PC-3 (cell line): ENCODE data around the gene CERS1. TPM values are rescaled to one million over a fixed set of nuclear protein-coding genes. Genes with fewer than 3 reads are reported as not detected.

Source experiments
- ATAC-seq: fragments of 200-7000 bp; cut with Tn5 transposase; 2 replicates; pipeline ENCODE4 v1.9.1; 2020; ENCODE audit warnings: mild to moderate bottlenecking, moderate library complexity
- BruUV-seq: library from RNA; stranded (reverse); fragments of 400-500 nt; replicated peaks from 2 replicates; lab custom pipeline; 2021; lab: Mats Ljungman, UMichigan
- CTCF ChIA-PET: fragments of 300-600 bp; sonication (Branson Sonifier 250); formaldehyde crosslinking; loops from one replicate; lab custom pipeline; 2022; ENCODE audit warnings: antibody characterized with exemption; lab: Charles Lee
- POLR2A ChIA-PET: fragments of 300-600 bp; sonication (Branson Sonifier 250); formaldehyde crosslinking; loops from one replicate; lab custom pipeline; 2022; ENCODE audit warnings: antibody characterized with exemption; ENCODE audit not compliant: unreplicated experiment; lab: Charles Lee
- DNase-seq: peaks from one replicate; pipeline ENCODE4 v3.0.0-alpha.2; 2015
- H2AFZ ChIP-seq: fragments of 300-600 bp; sonication (generic); 2 replicates; pipeline ENCODE4 v1.6.0; 2016; ENCODE audit warnings: antibody characterized with exemption, low read length
- H3F3A ChIP-seq: fragments of 300-600 bp; sonication (generic); one replicate; pipeline ENCODE4 v1.6.0; 2017; ENCODE audit warnings: antibody characterized with exemption, low read length, control low read depth, mild to moderate bottlenecking; ENCODE audit not compliant: unreplicated experiment
- H3K27ac ChIP-seq: fragments of 300-600 bp; sonication (generic); 2 replicates; pipeline ENCODE4 v1.5.1; 2016; ENCODE audit warnings: mild to moderate bottlenecking, low read length
- H3K27me3 ChIP-seq: fragments of 300-600 bp; sonication (generic); 2 replicates; pipeline ENCODE4 v1.6.1; 2016; ENCODE audit warnings: low read length, mixed read lengths
- H3K36me3 ChIP-seq: fragments of 300-600 bp; sonication (generic); 2 replicates; pipeline ENCODE4 v1.6.1; 2016; ENCODE audit warnings: low read depth, mixed run types, low read length, mixed read lengths
- H3K4me1 ChIP-seq: fragments of 300-600 bp; sonication (generic); 2 replicates; pipeline ENCODE4 v1.5.1; 2016; ENCODE audit warnings: low read length; ENCODE audit not compliant: insufficient read depth
- H3K4me2 ChIP-seq: fragments of 300-600 bp; sonication (generic); 2 replicates; pipeline ENCODE4 v1.6.0; 2016; ENCODE audit warnings: low read length
- H3K4me3 ChIP-seq: fragments of 300-600 bp; sonication (generic); 2 replicates; pipeline ENCODE4 v1.5.1; 2016; ENCODE audit warnings: mild to moderate bottlenecking, low read length, mixed read lengths
- H3K79me2 ChIP-seq: fragments of 300-600 bp; sonication (generic); 2 replicates; pipeline ENCODE4 v1.6.1; 2017; ENCODE audit warnings: low read length, mixed read lengths
- H3K9ac ChIP-seq: fragments of 300-600 bp; sonication (generic); 2 replicates; pipeline ENCODE4 v1.6.0; 2016; ENCODE audit warnings: mild to moderate bottlenecking, low read length
- H3K9me2 ChIP-seq: fragments of 300-600 bp; sonication (generic); replicated peaks from 2 replicates; pipeline ENCODE4 v1.6.1; 2016; ENCODE audit warnings: mixed run types, low read length, mixed read lengths
- H3K9me3 ChIP-seq: fragments of 300-600 bp; sonication (generic); 2 replicates; pipeline ENCODE4 v1.6.1; 2016; ENCODE audit warnings: low read length, mixed read lengths
- H4K20me1 ChIP-seq: fragments of 300-600 bp; sonication (generic); 2 replicates; pipeline ENCODE4 v1.6.1; 2016; ENCODE audit warnings: low read length, mixed read lengths
- CTCF ChIP-seq: fragments of 300-600 bp; sonication (generic); conservative IDR thresholded peaks from 2 replicates; pipeline ENCODE4 v1.5.1; 2017; ENCODE audit warnings: antibody characterized with exemption, low read depth, mild to moderate bottlenecking, low read length
- EZH2 ChIP-seq: fragments of 300-600 bp; sonication (generic); IDR thresholded peaks from one replicate; pipeline ENCODE4 v1.6.1; 2017; ENCODE audit warnings: antibody characterized with exemption, mild to moderate bottlenecking, low read length; ENCODE audit not compliant: unreplicated experiment
- EZH2phosphoT487 ChIP-seq: fragments of 300-600 bp; sonication (generic); IDR thresholded peaks from 2 replicates; pipeline ENCODE4 v1.6.1; 2018; ENCODE audit warnings: mild to moderate bottlenecking, antibody characterized with exemption, low read length, borderline replicate concordance
- intact Hi-C: fragments of 100-400 bp; cut with micrococcal nuclease; formaldehyde crosslinking; loops from 2 replicates; pipeline ENCODE4 v1.9.0; 2023
- total RNA-seq: library from RNA; depleted of rRNA; stranded (reverse); fragments of >200 nt; gene quantifications from 2 replicates; pipeline ENCODE4 v1.2.3, GENCODE V29; 2014

CERS1 gene
- total RNA-seq, 1 experiment from 2014 or later: 0.95 TPM

GRCh38 chr19:18842166-18842565, 53.8 kb downstream of the CERS1 start:
- H3K36me3 ChIP-seq: peaks cover 11% of the 10 kb centered on the region; the same call in 1 of the 2 replicates
- H2AFZ ChIP-seq: no peak overlapping the region
- DNase-seq (no peak), ATAC-seq (no peak)
- TF ChIP-seq CTCF (no peak), EZH2 (no peak), EZH2phosphoT487 (no peak)
- no peaks in the 10 kb centered on the region for H3K9me2 ChIP-seq
- H4K20me1 ChIP-seq: peaks cover 81% of the 10 kb centered on the region
- POLR2A ChIA-PET: no interaction called here
- H3K9ac ChIP-seq: no peak overlapping the region
- no peak overlapping the region for H3K4me2 ChIP-seq
- no peaks in the 10 kb centered on the region for H3F3A ChIP-seq
- no TSS peak for BruUV-seq
- peaks cover 99% of the 10 kb centered on the region for H3K79me2 ChIP-seq
- H3K4me1 ChIP-seq: no peaks in the 10 kb centered on the region
- CTCF ChIA-PET: no interaction called here
- no peaks in the 10 kb centered on the region for H3K9me3 ChIP-seq
- H3K27ac ChIP-seq: no peak overlapping the region
- intact Hi-C loops: no loop called here
- no peaks in the 10 kb centered on the region for H3K27me3 ChIP-seq
- no peak overlapping the region for H3K4me3 ChIP-seq

GRCh38 chr19:18841400-18841799, 54.6 kb downstream of the CERS1 start:
- Histone ChIP-seq H3K9me2 (no peaks in the 10 kb centered on the region), H3F3A (no peaks in the 10 kb centered on the region), H3K27ac (no peak overlapping the region), H3K9ac (no peak overlapping the region), H2AFZ (no peak overlapping the region), H3K79me2 (peaks cover 100% of the 10 kb centered on the region), H3K36me3 (peaks cover 11% of the 10 kb centered on the region; the same call in 1 of the 2 replicates), H4K20me1 (peaks cover 82% of the 10 kb centered on the region), H3K27me3 (no peaks in the 10 kb centered on the region), H3K4me3 (no peak overlapping the region), H3K9me3 (no peaks in the 10 kb centered on the region), H3K4me1 (no peaks in the 10 kb centered on the region), H3K4me2 (no peak overlapping the region)
- CTCF ChIA-PET: no interaction called here
- intact Hi-C loops: no loop called here
- POLR2A ChIA-PET: no interaction called here
- ATAC-seq: no peak
- no peak for DNase-seq
- TF ChIP-seq CTCF (no peak), EZH2phosphoT487 (no peak), EZH2 (no peak)
- BruUV-seq: no TSS peak

GRCh38 chr19:18840288-18841267, 55.4 kb downstream of the CERS1 start:
- no peak for ATAC-seq
- Histone ChIP-seq H3K27me3 (no peaks in the 10 kb centered on the region), H3K27ac (no peak overlapping the region), H3K4me3 (no peak overlapping the region), H2AFZ (no peak overlapping the region), H3K4me2 (no peak overlapping the region), H3K4me1 (no peaks in the 10 kb centered on the region), H3K9me3 (no peaks in the 10 kb centered on the region), H3K9me2 (no peaks in the 10 kb centered on the region), H3K36me3 (peaks cover 12% of the 10 kb centered on the region; the same call in 1 of the 2 replicates), H3F3A (no peaks in the 10 kb centered on the region), H3K9ac (no peak overlapping the region), H4K20me1 (peaks cover 82% of the 10 kb centered on the region), H3K79me2 (peaks cover 100% of the 10 kb centered on the region)
- intact Hi-C loops: no loop called here
- POLR2A ChIA-PET: no interaction called here
- no TSS peak for BruUV-seq
- CTCF ChIA-PET: no interaction called here
- DNase-seq: no peak
- TF ChIP-seq EZH2phosphoT487: no peak
- TF ChIP-seq EZH2: no peak
- TF ChIP-seq CTCF: no peak
